Heart left ventricle (tissue), 13 donors: Measurements from ENCODE around the gene RNFT2.

ENCODE experiments used
- CTCF ChIP-seq, 12 donors: fragments of 200-600 bp; sonication (generic) in 4 of 12; IDR thresholded peaks; one replicate each; pipeline versions ENCODE4 v1.5.0 to v1.8.0; 2018 to 2022; ENCODE audit warnings: antibody characterized with exemption in 12 of 12, mild to moderate bottlenecking in 5 of 12
- POLR2A ChIP-seq, 2 donors: fragments of 450-650 bp; IDR thresholded peaks; one replicate each; pipeline ENCODE4 v1.6.1; 2017; ENCODE audit warnings: antibody characterized with exemption in 2 of 2, mild to moderate bottlenecking in 2 of 2, moderate library complexity in 2 of 2
- donor health status: ischemic (EF 13 %, LVEDD 7.1; RV severe dilation, severe dysfunction).
- donor health status: DM: no; HTN: yes; CAD: no.
- donor health status: DM: no; HTN: no; CAD: no.
- donor health status: ischemic (EF 25% LVEDD 6.9; RV normal size, moderate dysfunction).
- donor health status: ischemic (EF 25% LVEDD 5.7; RV mildly dilated, moderate dysfunction).
- donor health status: ischemic (EF 35%, LVEDD 5.7; RV mildly dilated, moderate dysfunction).
- donor health status: nonischemic (EF 11% LVEDD 7.7; RV severe dilation, severe dysfunction).
- donor health status: DM: yes; HTN: yes; CAD: no.
- donor health status: PGD.
- donor health status: ischemic (EF 29% LVEDD 5.4; RV normal size, mild dysfunction).
- donor health status: nonischemic (EF 23%, LVEDD 6.1; RV moderate dilation, normal function).

- TF ChIP-seq CTCF (IDR thresholded peaks at IDR 0.05), result no peak
- TF ChIP-seq POLR2A (IDR thresholded peaks at IDR 0.05), result no peak
Observed at GRCh38 chr12:116779597-116779996, 41.5 kb downstream of the RNFT2 start.
